ENCODE measurements around the gene DNAJB7. TPM values are rescaled to one million over a fixed set of nuclear protein-coding genes. Genes with fewer than 3 reads are reported as not detected.

DNAJB7 gene
- total and polyA plus RNA-seq, 2 of the 13 experiments (the other 11 are each of a cell fraction or from before 2014, with no cell fraction given), result not detected

DNA sequence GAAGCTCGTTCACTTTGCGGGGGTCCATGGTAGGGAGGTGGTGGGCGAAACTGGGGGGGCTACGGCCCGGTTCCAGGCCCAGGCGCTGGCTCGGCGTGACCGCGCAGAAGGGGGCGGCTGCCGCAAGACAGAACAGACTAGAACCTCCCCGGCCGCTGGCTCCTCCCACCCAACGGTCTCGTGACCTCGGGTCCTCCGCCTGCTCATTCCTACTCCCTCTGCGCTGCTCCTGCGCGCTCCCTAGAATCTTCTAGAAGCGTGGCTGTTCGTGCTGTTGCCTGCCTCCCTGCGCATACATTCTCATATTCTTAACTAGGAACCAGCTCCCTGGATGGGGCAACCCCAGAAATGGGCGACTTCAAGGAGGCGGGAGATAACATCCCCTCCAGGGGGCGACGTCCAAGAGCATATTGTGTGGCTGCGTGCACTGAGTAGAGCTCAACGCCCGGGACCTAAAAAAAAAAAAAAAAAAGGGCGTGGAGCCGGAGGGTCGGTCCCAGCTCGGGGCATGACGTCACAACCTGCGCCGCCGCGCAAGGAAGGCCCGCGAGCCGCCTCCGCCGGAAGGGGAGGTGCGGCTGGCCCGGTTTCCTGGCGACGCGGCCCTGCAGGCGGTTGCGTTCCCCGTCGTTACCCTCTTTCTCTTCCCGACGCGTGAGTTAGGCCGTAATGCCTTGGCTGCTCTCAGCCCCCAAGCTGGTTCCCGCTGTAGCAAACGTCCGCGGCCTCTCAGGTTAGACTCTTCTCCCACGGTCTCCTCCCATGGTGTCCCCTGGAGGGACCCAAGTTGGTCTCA, 5.2 kb downstream of the DNAJB7 start, which contains the start of the genes ST13 and XPNPEP3 (continued):
- TF ChIP-seq SP1 (IDR thresholded peaks at IDR 0.05), result no peak
- TF ChIP-seq SP1 (CRISPR knock-in tag; IDR thresholded peaks at IDR 0.05), result peak; percentile 74
- TF ChIP-seq, protein P1, sequence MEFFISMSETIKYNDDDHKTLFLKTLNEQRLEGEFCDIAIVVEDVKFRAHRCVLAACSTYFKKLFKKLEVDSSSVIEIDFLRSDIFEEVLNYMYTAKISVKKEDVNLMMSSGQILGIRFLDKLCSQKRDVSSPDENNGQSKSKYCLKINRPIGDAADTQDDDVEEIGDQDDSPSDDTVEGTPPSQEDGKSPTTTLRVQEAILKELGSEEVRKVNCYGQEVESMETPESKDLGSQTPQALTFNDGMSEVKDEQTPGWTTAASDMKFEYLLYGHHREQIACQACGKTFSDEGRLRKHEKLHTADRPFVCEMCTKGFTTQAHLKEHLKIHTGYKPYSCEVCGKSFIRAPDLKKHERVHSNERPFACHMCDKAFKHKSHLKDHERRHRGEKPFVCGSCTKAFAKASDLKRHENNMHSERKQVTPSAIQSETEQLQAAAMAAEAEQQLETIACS (CRISPR knock-in tag; IDR thresholded peaks at IDR 0.05), result peak; percentile 60; the same call in 1 of the 2 replicates
- no peak for TF ChIP-seq NFE2 (CRISPR knock-in tag; IDR thresholded peaks at IDR 0.05)
- 0 out of 2 replicates have a peak, but pooled peaks have one; percentile 45 for TF ChIP-seq ZNF782 (CRISPR knock-in tag; IDR thresholded peaks at IDR 0.05; ENCODE audit: borderline replicate concordance)
- TF ChIP-seq TOPORS (CRISPR knock-in tag; IDR thresholded peaks at IDR 0.05), result peak; percentile 45; the same call in 1 of the 2 replicates
- peak; percentile 57; the same call in 1 of the 2 replicates for TF ChIP-seq REXO4 (CRISPR knock-in tag; IDR thresholded peaks at IDR 0.05; ENCODE audit: borderline replicate concordance)
- TF ChIP-seq NR3C1 (CRISPR knock-in tag; IDR thresholded peaks at IDR 0.05), result no peak
- TF ChIP-seq SP5 (CRISPR knock-in tag; IDR thresholded peaks at IDR 0.05; ENCODE audit: borderline replicate concordance, low read depth), result peak; percentile 57
- TF ChIP-seq, protein P2, sequence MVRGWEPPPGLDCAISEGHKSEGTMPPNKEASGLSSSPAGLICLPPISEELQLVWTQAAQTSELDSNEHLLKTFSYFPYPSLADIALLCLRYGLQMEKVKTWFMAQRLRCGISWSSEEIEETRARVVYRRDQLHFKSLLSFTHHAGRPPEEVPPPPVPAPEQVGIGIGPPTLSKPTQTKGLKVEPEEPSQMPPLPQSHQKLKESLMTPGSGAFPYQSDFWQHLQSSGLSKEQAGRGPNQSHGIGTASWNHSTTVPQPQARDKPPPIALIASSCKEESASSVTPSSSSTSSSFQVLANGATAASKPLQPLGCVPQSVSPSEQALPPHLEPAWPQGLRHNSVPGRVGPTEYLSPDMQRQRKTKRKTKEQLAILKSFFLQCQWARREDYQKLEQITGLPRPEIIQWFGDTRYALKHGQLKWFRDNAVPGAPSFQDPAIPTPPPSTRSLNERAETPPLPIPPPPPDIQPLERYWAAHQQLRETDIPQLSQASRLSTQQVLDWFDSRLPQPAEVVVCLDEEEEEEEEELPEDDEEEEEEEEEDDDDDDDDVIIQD (CRISPR knock-in tag; IDR thresholded peaks at IDR 0.05; ENCODE audit: low read depth), result peak; percentile 54; the same call in 1 of the 2 replicates
- peak; percentile 90 for TF ChIP-seq ZNF33B (CRISPR knock-in tag; IDR thresholded peaks at IDR 0.05)
- TF ChIP-seq, protein P3, sequence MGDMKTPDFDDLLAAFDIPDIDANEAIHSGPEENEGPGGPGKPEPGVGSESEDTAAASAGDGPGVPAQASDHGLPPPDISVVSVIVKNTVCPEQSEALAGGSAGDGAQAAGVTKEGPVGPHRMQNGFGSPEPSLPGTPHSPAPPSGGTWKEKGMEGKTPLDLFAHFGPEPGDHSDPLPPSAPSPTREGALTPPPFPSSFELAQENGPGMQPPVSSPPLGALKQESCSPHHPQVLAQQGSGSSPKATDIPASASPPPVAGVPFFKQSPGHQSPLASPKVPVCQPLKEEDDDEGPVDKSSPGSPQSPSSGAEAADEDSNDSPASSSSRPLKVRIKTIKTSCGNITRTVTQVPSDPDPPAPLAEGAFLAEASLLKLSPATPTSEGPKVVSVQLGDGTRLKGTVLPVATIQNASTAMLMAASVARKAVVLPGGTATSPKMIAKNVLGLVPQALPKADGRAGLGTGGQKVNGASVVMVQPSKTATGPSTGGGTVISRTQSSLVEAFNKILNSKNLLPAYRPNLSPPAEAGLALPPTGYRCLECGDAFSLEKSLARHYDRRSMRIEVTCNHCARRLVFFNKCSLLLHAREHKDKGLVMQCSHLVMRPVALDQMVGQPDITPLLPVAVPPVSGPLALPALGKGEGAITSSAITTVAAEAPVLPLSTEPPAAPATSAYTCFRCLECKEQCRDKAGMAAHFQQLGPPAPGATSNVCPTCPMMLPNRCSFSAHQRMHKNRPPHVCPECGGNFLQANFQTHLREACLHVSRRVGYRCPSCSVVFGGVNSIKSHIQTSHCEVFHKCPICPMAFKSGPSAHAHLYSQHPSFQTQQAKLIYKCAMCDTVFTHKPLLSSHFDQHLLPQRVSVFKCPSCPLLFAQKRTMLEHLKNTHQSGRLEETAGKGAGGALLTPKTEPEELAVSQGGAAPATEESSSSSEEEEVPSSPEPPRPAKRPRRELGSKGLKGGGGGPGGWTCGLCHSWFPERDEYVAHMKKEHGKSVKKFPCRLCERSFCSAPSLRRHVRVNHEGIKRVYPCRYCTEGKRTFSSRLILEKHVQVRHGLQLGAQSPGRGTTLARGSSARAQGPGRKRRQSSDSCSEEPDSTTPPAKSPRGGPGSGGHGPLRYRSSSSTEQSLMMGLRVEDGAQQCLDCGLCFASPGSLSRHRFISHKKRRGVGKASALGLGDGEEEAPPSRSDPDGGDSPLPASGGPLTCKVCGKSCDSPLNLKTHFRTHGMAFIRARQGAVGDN (CRISPR knock-in tag; IDR thresholded peaks at IDR 0.05), result peak; percentile 100
- TF ChIP-seq, protein P4, sequence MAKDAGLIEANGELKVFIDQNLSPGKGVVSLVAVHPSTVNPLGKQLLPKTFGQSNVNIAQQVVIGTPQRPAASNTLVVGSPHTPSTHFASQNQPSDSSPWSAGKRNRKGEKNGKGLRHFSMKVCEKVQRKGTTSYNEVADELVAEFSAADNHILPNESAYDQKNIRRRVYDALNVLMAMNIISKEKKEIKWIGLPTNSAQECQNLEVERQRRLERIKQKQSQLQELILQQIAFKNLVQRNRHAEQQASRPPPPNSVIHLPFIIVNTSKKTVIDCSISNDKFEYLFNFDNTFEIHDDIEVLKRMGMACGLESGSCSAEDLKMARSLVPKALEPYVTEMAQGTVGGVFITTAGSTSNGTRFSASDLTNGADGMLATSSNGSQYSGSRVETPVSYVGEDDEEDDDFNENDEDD (CRISPR knock-in tag; IDR thresholded peaks at IDR 0.05; ENCODE audit: borderline replicate concordance), result peak; percentile 70; the same call in 1 of the 2 replicates
- TF ChIP-seq, protein P5, sequence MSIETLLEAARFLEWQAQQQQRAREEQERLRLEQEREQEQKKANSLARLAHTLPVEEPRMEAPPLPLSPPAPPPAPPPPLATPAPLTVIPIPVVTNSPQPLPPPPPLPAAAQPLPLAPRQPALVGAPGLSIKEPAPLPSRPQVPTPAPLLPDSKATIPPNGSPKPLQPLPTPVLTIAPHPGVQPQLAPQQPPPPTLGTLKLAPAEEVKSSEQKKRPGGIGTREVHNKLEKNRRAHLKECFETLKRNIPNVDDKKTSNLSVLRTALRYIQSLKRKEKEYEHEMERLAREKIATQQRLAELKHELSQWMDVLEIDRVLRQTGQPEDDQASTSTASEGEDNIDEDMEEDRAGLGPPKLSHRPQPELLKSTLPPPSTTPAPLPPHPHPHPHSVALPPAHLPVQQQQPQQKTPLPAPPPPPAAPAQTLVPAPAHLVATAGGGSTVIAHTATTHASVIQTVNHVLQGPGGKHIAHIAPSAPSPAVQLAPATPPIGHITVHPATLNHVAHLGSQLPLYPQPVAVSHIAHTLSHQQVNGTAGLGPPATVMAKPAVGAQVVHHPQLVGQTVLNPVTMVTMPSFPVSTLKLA (IDR thresholded peaks at IDR 0.05), result no peak
- TF ChIP-seq, protein P6, sequence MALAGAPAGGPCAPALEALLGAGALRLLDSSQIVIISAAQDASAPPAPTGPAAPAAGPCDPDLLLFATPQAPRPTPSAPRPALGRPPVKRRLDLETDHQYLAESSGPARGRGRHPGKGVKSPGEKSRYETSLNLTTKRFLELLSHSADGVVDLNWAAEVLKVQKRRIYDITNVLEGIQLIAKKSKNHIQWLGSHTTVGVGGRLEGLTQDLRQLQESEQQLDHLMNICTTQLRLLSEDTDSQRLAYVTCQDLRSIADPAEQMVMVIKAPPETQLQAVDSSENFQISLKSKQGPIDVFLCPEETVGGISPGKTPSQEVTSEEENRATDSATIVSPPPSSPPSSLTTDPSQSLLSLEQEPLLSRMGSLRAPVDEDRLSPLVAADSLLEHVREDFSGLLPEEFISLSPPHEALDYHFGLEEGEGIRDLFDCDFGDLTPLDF (CRISPR knock-in tag; IDR thresholded peaks at IDR 0.05), result peak; percentile 76
- TF ChIP-seq GATAD1 (CRISPR knock-in tag; IDR thresholded peaks at IDR 0.05), result peak; percentile 97
- TF ChIP-seq ZNF343 (CRISPR knock-in tag; IDR thresholded peaks at IDR 0.05), result peak; percentile 46; the same call in 1 of the 2 replicates
- peak; percentile 64 for TF ChIP-seq GATAD2A (CRISPR knock-in tag; IDR thresholded peaks at IDR 0.05)
- TF ChIP-seq ZNF337 (CRISPR knock-in tag; IDR thresholded peaks at IDR 0.05; ENCODE audit: borderline replicate concordance, low read depth), result peak; percentile 12; the same call in 1 of the 2 replicates

All from HepG2 (cell line).